HG02943 (cell line): ENCODE data around the gene CLASP2.

Experiments used
- ATAC-seq: cut with Tn5 transposase; IDR thresholded peaks from one replicate; pipeline ENCODE4 v1.9.1; 2021; ENCODE audit warnings: mild to moderate bottlenecking, low read depth, moderate library complexity; ENCODE audit not compliant: unreplicated experiment

The CLASP2 gene

DNA sequence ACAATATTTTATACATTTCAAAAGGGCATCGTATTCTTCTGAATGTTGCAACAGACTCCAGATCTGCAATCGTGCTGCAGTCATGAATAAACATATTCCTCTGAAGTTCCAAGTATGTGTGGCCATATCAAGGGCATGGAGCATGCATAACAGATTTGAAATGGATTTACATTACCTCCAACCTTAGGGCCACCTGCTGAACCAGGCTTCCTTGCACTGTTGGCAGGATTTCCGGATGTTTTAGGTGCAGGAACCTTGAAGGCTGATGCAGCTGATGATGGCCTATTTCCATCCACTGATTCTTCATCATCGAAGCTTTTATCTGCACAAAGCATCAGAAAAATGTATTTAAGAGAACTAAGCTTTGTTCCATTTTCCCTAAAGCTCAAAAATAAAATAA, 73.5 kb downstream of the CLASP2 start:
- no peak for ATAC-seq

DNA sequence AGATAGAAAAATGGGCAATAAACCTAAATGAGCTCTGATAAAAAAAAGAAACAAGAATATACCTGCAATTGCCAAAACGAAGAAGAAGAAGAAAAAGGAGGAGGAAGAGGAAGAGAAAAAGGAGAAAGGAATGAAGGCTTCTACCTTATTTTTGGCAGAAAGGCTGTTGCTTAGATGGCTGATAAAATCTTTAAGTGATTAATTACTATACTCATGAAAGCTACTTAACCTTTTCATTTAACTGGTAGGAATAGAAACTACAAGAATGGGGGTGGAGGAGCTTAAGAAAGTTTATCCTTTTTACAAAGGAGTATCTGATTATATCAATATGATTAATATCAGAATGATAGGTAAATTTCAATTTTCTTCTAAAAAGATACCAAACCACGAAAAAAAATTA, 75.2 kb downstream of the CLASP2 start:
- no peak for ATAC-seq

DNA sequence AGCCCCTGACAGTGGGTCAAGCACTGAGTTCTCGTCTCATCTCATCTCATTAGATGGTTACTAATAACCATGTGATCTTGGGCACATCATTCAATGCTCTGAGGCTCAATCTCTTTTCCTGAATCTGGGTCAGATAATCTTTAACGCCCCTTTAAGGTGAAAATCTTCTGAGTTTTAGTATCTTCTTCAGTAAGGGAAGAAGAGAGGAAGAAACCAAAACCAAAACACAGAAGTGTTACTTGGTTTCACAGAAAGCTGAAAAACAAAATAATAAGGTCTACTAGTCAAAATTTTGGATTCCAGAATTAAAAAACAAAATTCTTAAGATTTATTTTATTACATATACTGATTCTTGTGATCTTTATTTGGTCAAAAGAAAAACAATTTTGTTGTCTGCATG, 78.2 kb downstream of the CLASP2 start:
- no peak for ATAC-seq

DNA sequence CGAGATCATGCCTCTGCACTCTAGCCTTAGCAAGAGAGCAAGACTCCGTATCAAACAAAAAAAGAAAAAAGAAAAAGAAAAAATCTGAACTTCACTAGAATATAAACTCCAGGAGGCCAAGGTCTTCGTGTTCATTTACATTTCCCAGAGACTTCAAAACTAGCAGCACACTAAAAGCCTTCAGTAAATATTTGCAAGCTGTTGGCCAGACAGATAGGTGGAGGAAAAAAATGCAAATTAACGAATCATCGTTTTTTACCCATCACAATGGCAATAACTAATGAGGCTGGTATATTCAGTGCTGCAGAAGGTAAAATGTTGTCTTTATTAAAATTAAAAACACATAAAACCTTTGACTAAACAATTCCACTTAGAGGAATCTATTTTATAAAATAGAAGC, 80.6 kb downstream of the CLASP2 start:
- ATAC-seq = no peak

DNA sequence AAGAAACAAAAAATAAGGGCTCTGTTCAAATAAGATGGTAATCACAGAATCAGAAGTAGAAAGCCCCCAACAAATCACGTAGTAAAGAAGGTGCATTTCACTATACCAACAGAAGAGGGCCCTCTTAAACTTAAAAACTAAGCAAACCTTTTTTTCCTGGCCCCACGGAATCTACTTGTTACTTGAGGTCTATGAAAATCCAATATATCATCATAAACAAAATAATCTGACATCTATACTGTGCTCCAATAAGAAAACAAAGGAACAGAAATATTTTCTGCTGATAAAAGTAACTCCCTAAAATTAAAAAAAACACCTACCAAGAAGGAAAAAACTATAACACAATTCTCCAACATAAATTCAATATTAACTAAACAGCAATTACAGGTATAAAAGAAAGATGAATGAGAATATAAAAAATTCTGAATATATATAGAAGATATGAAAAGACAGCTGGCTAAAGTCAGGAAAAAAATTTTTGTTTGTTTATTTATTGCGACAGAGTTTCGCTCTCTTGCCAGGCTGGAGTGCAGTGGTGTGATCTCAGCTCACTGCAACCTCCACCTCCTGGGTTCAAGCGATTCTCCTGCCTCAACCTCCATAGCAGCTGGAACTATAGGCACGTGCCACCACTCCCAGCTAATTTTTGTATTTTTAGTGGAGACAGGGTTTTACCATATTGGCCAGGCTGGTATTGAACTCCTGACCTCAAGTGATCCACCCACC, 81.8 kb downstream of the CLASP2 start:
- ATAC-seq = no peak

DNA sequence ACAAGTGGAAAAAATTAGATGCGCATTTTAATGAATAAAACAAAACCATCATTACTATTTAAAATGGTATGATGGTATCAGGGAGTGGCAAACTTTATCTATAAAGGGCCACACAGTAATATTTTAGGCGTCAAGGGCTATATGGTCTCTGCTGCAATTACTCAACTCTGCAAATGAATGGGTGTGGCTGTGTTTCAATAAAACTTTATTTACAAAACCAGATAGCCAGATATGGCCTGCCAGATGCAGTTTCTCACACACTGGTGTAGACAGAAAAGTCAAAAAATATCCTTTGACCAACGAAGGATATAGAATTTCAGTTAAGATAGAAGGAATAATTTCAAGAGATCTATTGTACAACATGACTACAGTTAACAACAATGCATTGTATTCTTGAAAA, 83.8 kb downstream of the CLASP2 start:
- ATAC-seq = no peak

DNA sequence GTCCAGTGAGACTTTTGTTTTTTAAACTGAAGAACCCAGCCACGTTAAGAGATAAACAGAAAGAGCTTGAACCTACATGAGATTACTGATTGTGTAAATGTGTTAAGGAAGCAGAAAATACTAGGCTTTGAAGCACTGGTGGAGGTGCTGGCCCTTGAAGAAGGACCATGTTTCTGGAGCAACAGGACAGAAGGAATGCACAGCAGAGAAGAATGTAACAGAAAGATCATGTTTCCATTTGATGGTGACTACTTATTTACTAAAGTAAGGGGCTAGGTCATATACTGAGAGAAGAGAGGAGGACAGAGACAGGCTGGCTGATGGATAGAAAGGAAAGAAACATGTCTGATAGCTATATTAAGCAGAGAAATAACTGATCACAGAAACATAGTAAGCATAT, 88.8 kb downstream of the CLASP2 start:
- ATAC-seq = no peak

DNA sequence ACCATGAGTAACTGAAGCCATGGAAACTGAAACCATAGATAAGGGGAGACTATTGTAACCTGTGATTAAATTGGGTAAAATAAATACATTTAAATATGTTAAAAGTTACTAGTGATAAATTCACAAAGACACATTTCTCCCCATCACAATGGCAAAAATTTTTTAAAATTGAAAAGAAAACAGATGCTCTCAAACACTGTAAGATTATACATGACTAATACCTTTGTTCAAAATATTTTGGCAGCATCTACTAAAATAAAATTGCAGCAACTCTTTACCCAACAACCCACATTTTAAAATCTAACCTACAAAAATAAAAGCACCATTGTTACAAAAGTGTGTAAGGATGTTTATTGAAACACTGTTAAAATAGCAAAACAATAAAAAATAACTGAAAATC, 93.3 kb downstream of the CLASP2 start:
- no peak for ATAC-seq

DNA sequence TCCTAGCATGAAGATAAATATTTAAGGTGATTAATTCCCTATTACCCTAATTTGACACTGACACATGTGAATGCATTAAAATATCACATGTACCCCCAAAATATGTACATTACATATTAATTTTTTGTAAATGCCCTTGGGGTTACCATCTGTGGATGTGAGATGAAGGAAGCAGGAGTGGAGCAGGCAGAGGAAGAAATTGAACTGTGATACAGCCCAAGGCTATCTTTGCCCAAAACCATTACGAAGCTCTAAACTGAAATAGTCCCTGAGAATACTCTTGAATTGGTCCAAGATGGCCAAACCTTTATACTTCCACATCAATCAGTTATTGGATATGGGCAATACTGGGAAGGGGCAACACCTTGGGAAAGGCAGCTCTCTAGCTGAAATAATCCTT, 105.0 kb downstream of the CLASP2 start:
- ATAC-seq = no peak

DNA sequence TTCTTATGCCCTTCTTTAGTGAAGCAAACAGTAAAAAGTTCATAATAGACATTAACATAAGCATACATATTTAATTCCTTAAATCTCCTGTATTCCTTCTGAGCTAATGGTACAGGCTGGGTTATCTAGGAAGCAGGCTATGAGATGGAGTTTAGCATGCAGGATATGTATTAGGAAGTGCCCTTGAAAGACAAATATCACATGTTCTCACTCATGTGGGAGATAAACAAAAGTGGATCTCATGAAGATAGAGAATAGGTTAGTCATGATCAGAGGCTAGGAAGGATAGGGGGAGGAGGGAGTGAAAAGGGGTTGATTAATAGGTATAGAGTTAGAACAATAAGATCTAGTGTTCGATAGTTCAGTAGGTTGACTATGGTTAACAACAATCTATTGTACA, 105.4 kb downstream of the CLASP2 start:
- no peak for ATAC-seq

DNA sequence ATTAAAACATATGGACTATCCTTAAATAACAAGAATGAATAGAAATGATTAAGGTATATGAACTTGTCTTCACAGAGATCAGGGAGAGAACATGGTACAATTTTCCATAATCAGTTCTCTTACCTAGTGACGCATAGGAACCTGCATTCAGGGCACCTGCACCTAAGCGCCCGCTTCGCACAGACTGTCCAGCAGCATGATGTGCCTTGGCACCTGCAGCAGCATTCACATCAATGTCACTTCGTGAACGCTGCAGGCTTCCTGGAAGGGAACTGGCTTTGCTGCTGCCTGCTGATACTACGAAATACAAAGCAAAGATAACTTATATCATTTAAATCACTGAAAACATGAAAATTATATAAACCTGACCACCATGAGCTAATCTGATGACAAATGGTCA, 115.2 kb downstream of the CLASP2 start:
- ATAC-seq = no peak

DNA sequence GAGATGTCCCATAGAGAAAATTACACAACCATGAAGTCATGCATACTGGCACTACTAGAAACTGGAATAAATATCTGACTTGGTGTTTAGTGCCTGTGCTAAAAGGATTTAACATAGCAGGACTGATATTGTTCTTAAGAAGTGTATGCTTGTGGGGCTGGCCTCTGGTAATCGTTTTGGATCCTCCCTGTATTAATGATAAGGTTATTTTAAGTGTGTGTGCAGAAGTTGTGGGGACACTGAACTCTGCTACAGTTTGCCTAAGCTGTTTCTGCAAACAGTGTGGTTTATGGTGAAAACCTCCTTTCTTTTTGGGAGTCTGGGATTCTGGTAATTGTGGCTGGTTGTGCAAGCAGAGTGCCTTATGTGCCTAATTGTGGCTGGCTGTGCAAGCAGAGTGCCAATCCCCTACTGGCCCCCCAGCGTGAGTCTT, 120.8 kb downstream of the CLASP2 start:
- no peak for ATAC-seq

DNA sequence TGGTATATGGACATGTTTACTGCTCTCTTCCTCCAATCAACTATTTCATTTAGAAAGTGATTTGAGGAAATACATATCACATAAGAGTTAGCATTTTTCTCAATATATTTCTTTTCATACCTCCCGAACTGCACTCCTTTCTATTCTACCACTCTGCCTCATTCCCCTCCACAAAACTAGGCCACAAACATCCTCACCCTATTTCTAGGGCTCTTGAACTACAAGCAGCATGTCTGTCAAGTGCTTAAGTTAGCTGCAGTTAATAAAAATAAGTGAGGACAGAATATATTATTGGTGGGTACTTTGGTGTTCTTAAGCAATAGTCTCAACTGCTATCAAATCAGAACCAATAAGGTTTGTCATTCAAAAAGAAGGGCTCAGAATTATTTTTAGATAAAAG, 125.1 kb downstream of the CLASP2 start:
- no peak for ATAC-seq

DNA sequence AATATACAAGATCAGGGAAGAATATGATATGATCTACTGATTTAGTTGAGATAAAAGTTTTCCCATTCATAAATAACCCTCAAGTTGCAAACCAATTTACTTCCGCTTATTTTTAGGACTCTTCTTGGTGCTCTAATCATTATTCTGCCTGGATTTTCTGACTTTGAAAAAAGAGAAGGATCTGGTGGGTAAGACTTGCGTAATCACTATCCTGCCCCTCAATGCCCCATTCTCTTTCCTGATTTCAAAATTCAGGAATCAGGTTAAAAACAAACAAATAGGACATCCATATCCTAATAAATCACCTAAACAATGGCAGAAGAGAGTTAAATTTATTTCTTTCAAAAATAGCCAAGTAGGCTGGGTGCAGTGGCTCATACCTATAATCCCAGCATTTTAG, 127.5 kb downstream of the CLASP2 start:
- no peak for ATAC-seq

DNA sequence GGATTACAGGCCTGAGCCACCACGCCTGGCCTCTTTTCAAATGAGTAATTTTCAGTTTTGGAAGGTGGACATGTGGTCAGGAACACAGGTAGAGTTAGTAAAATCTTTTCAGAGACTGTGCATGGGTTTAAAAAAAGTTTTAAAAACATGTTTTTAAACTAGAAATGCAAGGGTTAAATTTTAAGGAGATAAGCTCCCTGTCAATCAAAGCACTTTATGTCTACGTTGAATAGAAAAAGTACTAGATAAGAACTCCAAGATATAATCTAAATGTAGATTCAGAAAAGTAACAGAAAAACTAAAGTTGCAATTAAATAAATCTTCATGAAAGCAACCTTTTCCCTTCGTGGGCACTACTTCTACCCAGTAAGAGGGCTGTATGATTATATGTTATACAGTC, 131.7 kb downstream of the CLASP2 start:
- ATAC-seq = no peak

DNA sequence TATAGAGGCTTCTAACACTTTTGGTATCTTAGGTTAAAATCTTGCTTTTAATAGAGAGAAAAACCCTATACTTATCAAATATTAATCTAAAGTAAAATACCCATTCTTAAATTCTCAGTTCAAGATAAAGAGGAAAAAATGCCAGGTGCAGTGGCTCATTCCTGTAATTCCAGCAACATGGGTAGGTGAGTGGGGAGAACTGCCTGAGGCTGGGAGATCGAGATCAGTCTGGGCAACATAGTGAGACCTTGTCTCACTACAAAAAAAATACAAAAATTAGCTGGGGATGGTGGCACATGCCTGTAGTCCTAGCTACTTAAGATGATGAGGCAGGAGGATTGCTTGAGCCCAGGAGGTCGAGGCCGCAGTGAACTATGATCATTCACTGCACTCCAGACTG, 135.8 kb downstream of the CLASP2 start:
- ATAC-seq = no peak

DNA sequence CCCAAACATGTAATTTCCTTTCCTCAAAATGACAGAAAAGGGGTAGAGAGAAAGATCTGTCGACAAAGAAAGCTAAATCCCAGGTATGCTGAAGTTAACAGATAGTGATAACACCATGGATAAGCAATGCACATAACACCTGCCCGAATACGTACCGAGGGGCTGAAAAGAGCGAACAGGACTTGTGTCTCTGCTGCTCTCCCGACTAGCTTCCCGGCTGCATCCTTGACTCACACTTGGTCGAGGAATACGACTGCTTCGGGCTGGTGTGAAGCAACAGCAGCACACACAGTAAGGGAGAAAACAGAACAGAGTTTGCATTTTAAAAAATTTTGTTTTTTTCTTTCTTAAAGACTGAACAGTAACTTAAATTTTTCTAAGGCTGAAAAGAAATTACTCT, 136.4 kb downstream of the CLASP2 start:
- ATAC-seq = no peak

DNA sequence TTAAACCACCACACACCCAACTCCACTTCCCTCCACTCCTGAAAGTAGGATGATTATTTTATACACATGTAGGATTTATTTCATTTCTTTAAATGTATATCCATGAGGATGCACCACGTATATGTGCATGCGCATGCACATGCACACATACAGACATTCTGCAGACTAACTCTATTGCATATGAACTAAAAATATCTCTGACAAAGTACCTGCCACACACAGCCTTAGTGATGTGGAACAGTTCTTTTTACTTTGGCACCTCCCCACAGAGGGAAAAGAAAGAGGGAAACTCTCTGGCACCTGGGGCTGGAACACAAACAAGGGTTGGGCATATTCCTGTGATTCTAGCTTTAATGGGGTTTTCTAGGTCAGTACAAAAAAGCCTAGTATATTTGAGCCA, 138.2 kb downstream of the CLASP2 start:
- no peak for ATAC-seq

DNA sequence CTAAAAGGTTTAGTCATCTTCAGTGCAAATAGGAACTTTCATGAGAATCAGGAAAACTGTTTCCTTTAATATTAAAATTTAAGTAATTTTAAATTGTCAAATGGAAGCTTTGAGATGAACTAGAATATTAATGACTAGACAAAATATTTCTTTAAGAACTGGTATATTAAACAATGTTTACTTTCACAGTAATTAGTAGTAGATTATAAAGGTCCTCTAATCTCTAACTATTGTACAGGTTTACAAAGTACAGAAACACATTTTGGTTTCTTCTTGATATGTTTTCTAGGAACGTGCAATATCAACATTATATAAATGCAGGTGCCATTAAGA, 138.9 kb downstream of the CLASP2 start:
- ATAC-seq = no peak

DNA sequence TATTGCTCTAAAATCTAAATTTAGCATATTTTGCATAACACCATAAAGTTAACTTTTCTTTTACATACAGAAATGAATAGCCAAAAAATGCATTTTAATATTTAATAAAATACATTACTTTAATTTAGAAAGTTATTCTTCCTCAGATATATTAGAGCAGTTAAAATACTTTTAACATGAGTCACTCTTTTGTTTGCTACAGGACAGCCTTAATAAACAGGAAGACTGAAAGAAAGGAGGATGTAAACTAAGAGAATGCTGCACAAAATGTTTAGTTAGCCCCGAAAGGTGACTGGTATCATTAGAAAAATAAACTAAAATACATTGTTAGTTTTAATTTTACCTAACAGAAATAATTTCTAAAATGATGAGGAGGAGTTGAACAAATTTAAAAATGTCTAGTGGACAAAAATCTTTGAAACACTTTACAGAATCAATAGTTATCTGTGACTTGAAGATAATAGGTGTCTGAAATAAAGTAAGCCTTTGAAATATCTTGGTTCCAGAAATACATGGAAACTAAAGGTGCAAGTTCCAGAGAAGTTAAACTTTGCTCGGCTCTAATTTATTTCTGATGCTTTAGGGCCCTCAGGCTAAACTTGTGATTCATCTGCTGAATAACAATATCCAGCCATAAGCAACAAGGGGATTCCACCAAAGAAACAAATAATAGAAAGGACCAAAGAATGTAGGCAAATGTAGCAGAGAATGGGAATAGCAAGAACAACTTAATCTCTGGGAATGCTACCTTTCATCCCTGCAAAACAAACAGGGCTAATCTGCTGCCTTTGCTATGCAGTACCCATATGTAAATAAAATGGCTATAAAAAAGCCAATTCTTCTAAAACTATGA, 139.5 kb downstream of the CLASP2 start:
- ATAC-seq = no peak

DNA sequence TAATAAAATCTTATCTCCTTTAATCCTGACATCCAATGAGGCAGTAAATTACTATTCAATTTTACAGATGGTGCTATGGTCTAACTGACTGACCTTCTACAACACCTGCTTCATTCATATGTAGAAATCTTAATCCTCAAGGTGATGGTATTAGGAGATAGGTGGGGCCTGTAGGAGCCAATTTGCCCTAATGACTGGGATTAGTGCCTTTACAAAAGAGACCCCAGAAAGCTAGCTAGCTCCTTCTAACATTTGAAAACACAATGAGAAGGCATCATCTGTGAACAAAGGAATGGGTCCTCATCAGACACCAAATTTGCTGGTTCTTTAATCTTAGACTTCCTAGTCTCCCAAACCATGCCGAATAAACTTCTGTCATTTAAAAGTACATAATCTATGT, 140.5 kb downstream of the CLASP2 start:
- ATAC-seq = no peak

DNA sequence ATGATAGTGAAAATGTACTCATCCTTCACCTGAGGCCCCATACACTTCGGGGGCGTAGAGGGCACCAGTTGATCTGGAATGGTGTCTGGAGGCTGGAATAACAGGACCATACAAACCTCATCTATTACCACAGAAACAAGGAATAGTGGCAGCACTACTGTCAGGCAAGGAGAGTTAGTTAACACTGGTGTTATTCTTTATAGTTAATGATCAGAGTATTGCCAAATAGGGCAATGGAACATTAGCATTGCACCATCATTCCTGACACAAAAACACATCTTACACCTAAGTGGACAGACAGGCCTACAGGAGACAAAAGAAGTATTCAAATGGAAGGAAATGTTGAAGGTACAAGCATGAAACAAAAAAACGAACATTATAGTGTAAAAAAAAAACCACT, 140.9 kb downstream of the CLASP2 start:
- no peak for ATAC-seq
